Measurements from ENCODE around the gene PTPN4. TPM values are rescaled to one million over a fixed set of nuclear protein-coding genes. Genes with fewer than 3 reads are reported as not detected.
A peak's percentile ranks its signal among the peaks of the same experiment; 100 is the strongest.

Gene PTPN4
- total RNA-seq, 2 experiments from 2014 or later, result 32.9 to 34.7 TPM

DNA sequence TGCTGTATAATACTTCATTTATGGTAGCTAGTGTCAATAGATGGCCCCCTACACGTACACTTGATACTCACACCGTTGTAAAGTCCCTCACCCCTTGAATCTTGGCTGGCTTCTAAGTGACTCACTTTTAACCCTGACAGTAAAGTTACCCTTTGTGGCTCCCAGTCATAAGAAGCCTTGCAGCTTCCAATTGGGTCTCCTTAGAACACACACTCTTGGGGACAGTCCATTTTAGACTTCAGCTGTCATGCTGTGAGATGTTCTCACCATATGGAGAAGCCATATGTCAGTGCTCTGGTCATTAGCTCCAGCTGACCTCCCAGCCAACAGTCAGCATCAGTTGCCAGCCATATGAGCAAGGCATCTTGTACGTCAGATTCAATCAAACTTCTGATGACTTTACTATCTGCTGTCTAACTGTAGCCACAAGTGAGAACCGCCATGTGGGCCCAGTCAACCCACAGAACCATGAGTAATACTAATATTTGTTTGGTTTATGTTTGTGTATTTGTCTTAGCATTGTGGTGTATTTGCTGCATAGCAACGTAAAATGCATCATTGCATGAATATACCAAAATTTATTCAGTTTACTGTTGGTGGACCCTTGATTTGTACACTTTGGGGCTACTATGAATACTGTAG, 68.3 kb downstream of the PTPN4 start:
- Mint-ChIP-seq H3K4me3 (no peak overlapping the region), H3K4me1 (peaks cover 38% of the 10 kb centered on the region), H3K36me3 (peaks cover 34% of the 10 kb centered on the region), H3K27ac (no peak overlapping the region), H3K9me3 (peaks cover 12% of the 10 kb centered on the region), H3K27me3 (no peaks in the 10 kb centered on the region)
- no peak for DNase-seq

DNA sequence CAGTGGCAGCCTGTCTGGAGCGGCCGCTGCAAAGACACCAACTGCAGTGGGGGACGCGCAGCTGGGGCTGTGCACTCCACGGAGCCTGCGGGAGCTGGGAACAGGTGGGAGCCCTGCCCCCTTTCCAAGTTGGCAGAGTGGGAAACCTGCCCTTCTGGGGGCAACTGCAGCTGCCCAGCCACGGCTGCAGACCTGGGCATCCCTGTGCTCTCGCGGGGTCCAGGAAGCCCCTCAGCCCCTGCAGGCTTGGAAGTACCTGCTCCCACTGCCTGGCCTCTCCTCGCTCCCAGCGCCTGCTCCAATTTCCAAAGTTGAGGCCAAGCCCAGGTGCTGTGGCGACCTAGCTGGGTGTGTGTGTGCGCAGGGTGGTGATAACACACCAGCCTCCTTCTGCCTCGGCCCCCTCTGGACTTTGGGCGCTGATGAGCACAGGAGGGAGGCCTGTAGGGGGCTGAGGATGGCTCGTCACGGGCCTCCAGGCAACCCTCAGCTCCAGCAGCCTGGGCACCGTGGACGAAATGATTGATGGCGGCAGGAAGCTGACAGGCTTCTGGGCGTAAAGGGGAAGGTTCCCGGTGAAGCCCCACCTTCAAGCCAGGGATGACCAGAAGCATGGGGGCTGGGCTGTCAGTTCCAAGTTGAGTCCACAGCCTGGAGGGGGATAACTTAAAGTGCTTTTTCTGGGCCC, 76.9 kb downstream of the PTPN4 start:
- H3K4me1 Mint-ChIP-seq, result peaks cover 42% of the 10 kb centered on the region
- H3K36me3 Mint-ChIP-seq, result peaks cover 29% of the 10 kb centered on the region
- no peaks in the 10 kb centered on the region for H3K27me3 Mint-ChIP-seq
- DNase-seq, result no peak
- no peak overlapping the region for H3K27ac Mint-ChIP-seq
- H3K9me3 Mint-ChIP-seq, result no peaks in the 10 kb centered on the region
- H3K4me3 Mint-ChIP-seq, result no peak overlapping the region

DNA sequence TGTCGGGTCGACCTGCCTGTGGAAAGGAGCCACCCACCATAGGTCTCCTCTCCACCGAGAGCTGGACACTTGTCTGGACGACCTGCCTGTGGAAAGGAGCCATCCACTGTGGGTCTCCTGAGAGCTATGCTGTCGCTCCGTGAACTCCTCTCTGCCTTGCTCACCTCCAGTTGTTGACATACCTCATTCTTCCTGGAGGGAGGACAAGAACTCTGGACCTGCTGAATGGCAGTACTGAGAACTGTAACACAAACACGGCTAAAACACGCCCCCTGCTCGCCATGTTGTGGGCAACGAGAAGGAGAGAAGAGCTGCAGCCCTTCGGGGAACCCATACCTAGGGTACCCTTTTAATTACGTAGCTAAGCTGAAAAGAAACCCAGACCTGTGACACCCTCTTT, 77.6 kb downstream of the PTPN4 start:
- Mint-ChIP-seq H3K36me3 (peaks cover 27% of the 10 kb centered on the region), H3K27me3 (no peaks in the 10 kb centered on the region), H3K4me3 (no peak overlapping the region), H3K9me3 (peaks cover 3% of the 10 kb centered on the region), H3K4me1 (peaks cover 43% of the 10 kb centered on the region), H3K27ac (no peak overlapping the region)
- DNase-seq, result no peak

DNA sequence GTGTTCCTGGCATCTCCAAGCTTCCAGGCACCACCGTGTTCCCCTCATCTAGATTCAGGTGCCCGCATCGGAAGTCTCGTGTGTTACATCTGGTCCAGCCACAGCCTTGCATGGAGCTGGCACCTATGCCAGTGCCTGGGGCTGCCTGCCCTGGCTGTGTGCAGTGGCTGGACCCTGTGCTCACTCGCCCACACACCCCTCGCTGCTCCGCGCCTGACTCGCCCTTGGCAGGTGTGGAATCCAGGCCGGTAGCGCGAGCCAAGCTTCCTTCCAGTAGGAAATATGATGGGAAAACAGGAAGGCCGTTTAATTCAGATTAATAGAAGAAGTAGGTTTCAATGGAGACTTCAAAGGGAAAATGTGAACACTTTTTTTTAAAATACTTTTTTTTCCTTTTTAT, 78.0 kb downstream of the PTPN4 start:
- no peak overlapping the region for H3K27ac Mint-ChIP-seq
- H3K9me3 Mint-ChIP-seq, result peaks cover 3% of the 10 kb centered on the region
- DNase-seq, result no peak
- no peaks in the 10 kb centered on the region for H3K27me3 Mint-ChIP-seq
- H3K36me3 Mint-ChIP-seq, result peaks cover 24% of the 10 kb centered on the region
- H3K4me1 Mint-ChIP-seq, result peaks cover 45% of the 10 kb centered on the region
- H3K4me3 Mint-ChIP-seq, result no peak overlapping the region

DNA sequence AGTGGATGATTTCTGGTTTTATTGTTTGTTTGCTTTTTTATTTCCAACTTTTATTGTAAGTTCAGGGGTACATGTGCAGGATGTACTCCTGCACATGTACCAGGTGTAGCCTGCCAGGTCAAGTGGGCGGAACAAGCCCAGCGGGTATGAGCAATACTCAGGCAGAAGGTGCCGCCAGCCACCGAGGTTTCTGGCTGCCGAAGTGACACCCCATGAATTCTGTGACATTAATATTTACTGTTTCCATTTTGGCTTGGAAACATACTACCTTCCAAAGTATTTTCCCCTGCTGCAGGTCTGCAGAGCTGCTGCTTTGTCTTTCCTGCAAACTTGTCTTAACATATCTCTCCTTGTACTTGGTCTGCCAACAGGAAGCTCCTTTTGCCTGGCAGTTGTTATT, 78.5 kb downstream of the PTPN4 start:
- Mint-ChIP-seq H3K4me3 (no peak overlapping the region), H3K36me3 (peaks cover 21% of the 10 kb centered on the region), H3K4me1 (peaks cover 41% of the 10 kb centered on the region), H3K9me3 (peaks cover 3% of the 10 kb centered on the region), H3K27ac (no peak overlapping the region), H3K27me3 (no peaks in the 10 kb centered on the region)
- peak; percentile 10 for DNase-seq

DNA sequence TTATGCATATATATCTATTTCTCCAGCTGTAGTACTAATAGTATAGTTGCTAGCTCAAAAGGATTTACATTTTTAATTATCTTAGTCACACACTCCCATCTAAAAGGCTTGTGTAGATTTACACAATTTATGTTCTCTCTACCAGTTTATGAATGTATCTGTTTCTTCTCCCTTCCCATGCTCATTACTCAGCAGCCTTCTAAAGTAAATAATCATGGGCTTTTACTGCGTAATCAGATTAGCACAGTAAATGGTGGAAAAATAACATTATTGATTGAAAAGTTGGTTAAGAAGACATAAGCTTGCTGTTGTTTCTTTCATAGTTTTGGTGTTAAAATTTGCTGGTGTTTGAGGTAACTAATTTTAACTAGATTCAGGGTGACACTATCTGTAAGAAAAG, 81.8 kb downstream of the PTPN4 start:
- H3K4me1 Mint-ChIP-seq, result peaks cover 39% of the 10 kb centered on the region
- H3K9me3 Mint-ChIP-seq, result peaks cover 8% of the 10 kb centered on the region
- H3K27me3 Mint-ChIP-seq, result no peaks in the 10 kb centered on the region
- no peak overlapping the region for H3K4me3 Mint-ChIP-seq
- H3K36me3 Mint-ChIP-seq, result peaks cover 28% of the 10 kb centered on the region
- DNase-seq, result no peak
- H3K27ac Mint-ChIP-seq, result peak overlapping the region; percentile 6

DNA sequence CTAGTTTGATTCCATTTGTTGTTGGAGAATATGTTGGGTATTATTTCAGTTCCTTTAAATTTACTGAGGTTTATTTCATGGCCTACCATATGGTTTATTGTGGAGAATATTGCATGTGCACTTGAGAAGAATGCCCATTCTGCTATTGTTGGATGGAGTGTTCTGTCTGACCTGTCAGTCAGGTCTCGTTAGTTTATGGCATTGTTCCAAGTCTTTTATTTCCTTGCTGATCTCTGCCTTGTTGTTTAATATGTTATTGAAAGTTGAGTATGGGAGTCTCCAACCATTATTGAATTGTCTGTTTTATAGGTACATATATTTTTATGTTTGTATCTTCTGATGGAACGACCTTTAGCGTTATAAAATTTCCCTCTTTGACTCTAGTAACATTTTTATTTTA, 86.3 kb downstream of the PTPN4 start:
- Mint-ChIP-seq H3K36me3 (peaks cover 40% of the 10 kb centered on the region), H3K9me3 (peaks cover 20% of the 10 kb centered on the region), H3K27ac (no peak overlapping the region), H3K27me3 (no peaks in the 10 kb centered on the region), H3K4me3 (no peak overlapping the region), H3K4me1 (peaks cover 20% of the 10 kb centered on the region)
- no peak for DNase-seq

DNA sequence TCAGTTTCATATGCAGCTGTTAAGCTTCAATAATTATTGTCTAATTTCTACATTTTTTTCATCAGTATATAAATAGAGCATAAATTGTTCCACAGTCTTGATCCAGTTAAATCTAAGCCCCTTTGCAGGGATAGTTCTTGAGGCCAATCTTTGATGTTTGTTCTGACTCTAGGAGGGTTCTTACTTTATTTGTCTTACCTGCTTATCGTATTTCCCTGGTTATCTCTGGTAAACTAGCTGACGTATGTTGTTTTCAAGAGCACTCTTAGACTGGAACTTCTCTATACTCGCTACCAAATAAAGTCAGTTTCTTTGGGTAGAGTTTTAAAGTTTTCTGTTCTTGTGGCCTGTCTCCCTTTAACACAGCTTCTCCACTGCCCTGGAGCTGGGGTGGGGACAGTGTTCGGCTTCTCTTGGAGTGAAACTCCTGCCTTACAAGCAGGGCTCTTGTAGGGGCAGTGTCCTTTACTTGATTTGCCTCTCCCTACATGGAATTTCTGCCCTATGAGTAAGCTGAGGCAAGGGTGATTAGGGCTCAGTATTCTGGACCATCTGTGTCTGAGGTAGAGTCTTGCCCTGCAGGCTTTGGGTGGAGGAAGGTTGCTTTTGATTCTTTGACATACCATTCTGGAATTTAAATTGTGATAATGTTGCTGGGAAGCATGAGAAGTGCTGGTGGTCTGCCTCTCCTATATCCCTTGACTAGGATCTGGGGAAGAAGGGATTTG, 90.3 kb downstream of the PTPN4 start:
- Mint-ChIP-seq H3K4me3 (no peak overlapping the region), H3K36me3 (peaks cover 66% of the 10 kb centered on the region), H3K27me3 (no peaks in the 10 kb centered on the region), H3K27ac (no peak overlapping the region), H3K9me3 (peaks cover 40% of the 10 kb centered on the region), H3K4me1 (peaks cover 9% of the 10 kb centered on the region)
- no peak for DNase-seq

DNA sequence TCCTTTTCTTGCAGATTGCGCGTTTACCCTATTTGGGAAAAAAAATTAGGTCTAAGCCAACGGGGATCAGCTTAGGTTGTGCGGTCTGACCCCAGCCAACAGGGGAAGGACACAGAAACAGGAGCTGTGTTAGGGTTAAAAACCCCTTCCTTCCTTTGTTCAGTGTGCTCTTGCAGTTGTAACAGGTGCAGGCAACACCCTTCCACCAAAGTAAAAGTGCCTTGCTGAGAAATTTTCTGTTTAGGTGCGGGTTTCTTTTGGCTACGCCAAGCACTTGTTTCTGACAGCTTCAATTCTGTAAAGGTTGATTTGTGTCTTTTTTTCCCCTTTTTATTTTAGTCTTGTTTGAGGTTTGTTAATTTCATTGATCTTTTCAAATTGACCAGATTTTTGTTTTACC, 92.5 kb downstream of the PTPN4 start:
- H3K36me3 Mint-ChIP-seq, result peaks cover 65% of the 10 kb centered on the region
- H3K27ac Mint-ChIP-seq, result no peak overlapping the region
- no peaks in the 10 kb centered on the region for H3K27me3 Mint-ChIP-seq
- H3K4me3 Mint-ChIP-seq, result no peak overlapping the region
- H3K4me1 Mint-ChIP-seq, result peaks cover 14% of the 10 kb centered on the region
- peaks cover 34% of the 10 kb centered on the region for H3K9me3 Mint-ChIP-seq
- DNase-seq, result no peak

DNA sequence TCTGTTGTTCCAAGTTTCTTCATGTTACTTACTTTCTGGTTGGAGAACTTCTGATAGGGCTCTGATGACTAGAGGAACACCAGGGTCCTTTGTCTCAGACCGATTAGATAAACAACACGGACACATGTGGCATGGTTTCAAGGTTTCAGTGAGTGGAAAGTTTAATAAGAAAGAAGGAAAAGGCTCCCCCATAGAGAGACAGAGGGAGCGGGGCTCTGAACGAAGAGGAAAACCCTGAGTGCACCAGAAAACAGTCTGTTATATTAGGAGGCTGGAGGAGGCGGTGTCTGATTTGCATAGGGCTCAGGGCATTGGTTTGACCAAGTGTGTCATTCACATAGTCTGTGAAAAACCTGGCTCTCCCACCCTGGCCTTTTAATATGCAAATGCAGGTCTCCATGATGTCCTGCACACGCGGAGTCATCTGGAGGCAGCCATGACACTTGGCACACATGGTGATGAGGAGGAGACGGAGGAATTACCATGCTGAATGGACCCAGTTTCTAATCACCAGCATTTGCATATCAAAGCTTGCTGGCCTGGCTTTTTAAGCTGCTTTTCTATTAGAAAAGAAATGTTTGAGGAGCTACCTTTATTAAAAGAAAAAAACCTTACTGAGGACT, 94.2 kb downstream of the PTPN4 start:
- Mint-ChIP-seq H3K27ac (no peak overlapping the region), H3K27me3 (no peaks in the 10 kb centered on the region), H3K9me3 (peaks cover 34% of the 10 kb centered on the region), H3K4me3 (no peak overlapping the region), H3K36me3 (peaks cover 62% of the 10 kb centered on the region), H3K4me1 (peaks cover 16% of the 10 kb centered on the region)
- no peak for DNase-seq

DNA sequence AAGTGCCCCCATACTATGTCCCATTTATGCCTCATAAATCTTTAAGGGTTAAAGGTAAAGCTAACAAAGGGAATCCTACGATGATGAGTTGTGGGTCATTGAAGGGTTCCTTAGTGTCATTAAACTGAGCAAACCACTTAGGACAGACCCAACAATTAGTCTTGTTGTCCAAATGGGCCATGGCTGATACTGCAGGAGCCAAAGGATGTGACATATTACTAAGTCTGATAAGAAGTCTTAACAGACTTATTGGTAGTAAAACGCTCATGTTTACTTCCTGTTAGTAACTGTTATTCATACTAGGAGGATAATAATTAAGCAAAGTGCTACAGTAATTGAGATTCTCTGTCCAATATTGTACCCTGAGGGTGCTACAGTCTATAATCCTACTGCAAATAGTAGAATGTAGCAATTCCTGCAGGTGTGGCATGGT, 96.8 kb downstream of the PTPN4 start:
- Mint-ChIP-seq H3K36me3 (peaks cover 49% of the 10 kb centered on the region), H3K27ac (no peak overlapping the region), H3K4me1 (peaks cover 38% of the 10 kb centered on the region), H3K4me3 (no peak overlapping the region), H3K27me3 (no peaks in the 10 kb centered on the region), H3K9me3 (peaks cover 24% of the 10 kb centered on the region)
- DNase-seq, result no peak

DNA sequence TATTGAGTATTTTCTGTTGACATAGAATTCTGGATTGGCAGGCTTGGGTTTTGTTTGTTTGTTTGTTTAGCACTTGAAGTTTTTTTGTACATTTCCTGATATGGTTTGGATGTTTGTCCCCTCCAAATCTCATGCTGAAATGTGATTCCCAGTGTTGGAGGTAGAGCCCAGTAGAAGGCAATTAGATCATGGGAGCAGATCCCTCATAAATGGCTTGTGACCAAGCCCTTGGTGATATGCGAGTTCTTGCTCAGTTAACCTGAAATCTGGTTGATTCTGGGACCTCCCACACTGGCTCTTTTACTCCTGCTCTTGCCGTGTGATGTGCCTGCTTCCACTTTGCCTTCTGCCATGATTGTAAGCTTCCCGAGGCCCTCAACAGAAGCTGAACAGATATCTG, 98.0 kb downstream of the PTPN4 start:
- peaks cover 37% of the 10 kb centered on the region for H3K36me3 Mint-ChIP-seq
- peaks cover 13% of the 10 kb centered on the region for H3K9me3 Mint-ChIP-seq
- H3K4me1 Mint-ChIP-seq, result peaks cover 45% of the 10 kb centered on the region
- H3K4me3 Mint-ChIP-seq, result no peak overlapping the region
- no peak overlapping the region for H3K27ac Mint-ChIP-seq
- no peaks in the 10 kb centered on the region for H3K27me3 Mint-ChIP-seq
- no peak for DNase-seq

DNA sequence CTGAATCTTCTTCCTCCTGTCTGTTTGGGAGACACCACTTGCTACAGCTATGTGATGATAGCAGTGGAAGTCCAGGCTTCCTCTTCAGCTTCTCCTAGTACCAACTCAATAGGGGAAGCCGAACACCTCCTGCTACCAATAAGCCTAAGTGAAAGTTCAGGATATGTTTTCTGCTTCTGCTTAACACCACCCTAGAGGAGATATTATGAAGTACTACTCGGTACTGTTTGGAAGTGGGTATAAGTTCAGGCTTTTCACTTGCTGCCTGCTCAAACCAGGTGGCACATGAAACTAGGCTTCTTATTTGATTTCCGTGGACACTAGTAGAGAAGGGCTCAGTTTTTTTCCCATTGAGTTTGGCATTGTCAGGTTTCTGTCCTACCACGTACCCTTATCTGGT, 99.8 kb downstream of the PTPN4 start:
- Mint-ChIP-seq H3K27ac (no peak overlapping the region), H3K4me1 (peaks cover 59% of the 10 kb centered on the region)

DNA sequence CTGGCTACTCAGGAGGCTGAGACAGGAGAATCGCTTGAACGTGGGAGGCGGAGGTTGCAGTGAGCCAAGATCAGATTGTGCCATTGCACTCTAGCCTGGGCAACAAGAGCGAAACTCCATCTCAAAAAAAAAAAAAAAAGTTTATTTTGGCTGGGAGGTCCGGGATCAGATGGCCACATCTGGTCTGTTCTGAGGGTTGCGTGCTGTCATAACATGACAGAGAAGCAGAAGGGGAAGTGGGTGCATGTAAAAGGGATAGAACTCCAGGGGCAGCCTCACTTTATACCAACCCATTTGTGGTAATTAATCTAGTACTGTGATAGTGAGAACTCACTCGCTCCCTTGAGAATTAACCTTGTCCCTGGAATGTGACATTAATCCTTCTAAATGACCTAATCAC, 101.2 kb downstream of the PTPN4 start:
- H3K4me3 Mint-ChIP-seq, result no peak overlapping the region
- H3K36me3 Mint-ChIP-seq, result peaks cover 37% of the 10 kb centered on the region
- peaks cover 61% of the 10 kb centered on the region for H3K4me1 Mint-ChIP-seq
- no peak for DNase-seq
- peaks cover 5% of the 10 kb centered on the region for H3K9me3 Mint-ChIP-seq
- no peaks in the 10 kb centered on the region for H3K27me3 Mint-ChIP-seq
- no peak overlapping the region for H3K27ac Mint-ChIP-seq

More for the DNA sequence above, 99.8 kb downstream of the PTPN4 start:
- Mint-ChIP-seq H3K27me3 (no peaks in the 10 kb centered on the region), H3K9me3 (peaks cover 5% of the 10 kb centered on the region), H3K36me3 (peaks cover 40% of the 10 kb centered on the region), H3K4me3 (no peak overlapping the region)
- no peak for DNase-seq
